VCaP (cell line): ENCODE data around the gene NECAB3.

Experiments
- H3K27ac ChIP-seq: fragments of 450-650 bp; 2 replicates; pipeline ENCODE4 v1.5.1; 2017
- CTCF ChIP-seq: fragments of 450-650 bp; conservative IDR thresholded peaks from 2 replicates; pipeline ENCODE4 v1.5.1; 2017; ENCODE audit warnings: mild to moderate bottlenecking, moderate library complexity

NECAB3 gene

GRCh38 chr20:33653218-33653899 is 20.9 kb downstream of the NECAB3 start:
- TF ChIP-seq CTCF, result peak; percentile 91
- H3K27ac ChIP-seq, result peak overlapping the region; percentile 99

GRCh38 chr20:33651562-33652048 is 22.6 kb downstream of the NECAB3 start:
- H3K27ac ChIP-seq, result peak overlapping the region; percentile 99
- TF ChIP-seq CTCF, result no peak

- no peak for TF ChIP-seq CTCF
- H3K27ac ChIP-seq, result peak overlapping the region; percentile 99
These were observed 23.3 kb downstream of the NECAB3 start for GRCh38 chr20:33650753-33651561.

GRCh38 chr20:33650111-33650752 is 24.0 kb downstream of the NECAB3 start:
- peak overlapping the region; percentile 99 for H3K27ac ChIP-seq
- TF ChIP-seq CTCF, result no peak

- peak overlapping the region; percentile 99 for H3K27ac ChIP-seq
- TF ChIP-seq CTCF, result no peak
These were observed 25.0 kb downstream of the NECAB3 start for GRCh38 chr20:33649201-33649681.

- peak overlapping the region; percentile 99 for H3K27ac ChIP-seq
- TF ChIP-seq CTCF, result no peak
These were observed 25.7 kb downstream of the NECAB3 start for GRCh38 chr20:33648396-33649004.
